CD14-positive monocyte (primary cell): ENCODE data around the gene MRPS6. TPM values are rescaled to one million over a fixed set of nuclear protein-coding genes. Genes with fewer than 3 reads are reported as not detected.

Experiments
- DNase-seq, 3 donors: peaks; one replicate each; pipeline ENCODE4 v3.0.0-alpha.2; 2011 to 2022
- H2AFZ ChIP-seq: 2 replicates; pipeline ENCODE4 v1.6.0; 2012; ENCODE audit warnings: mild to moderate bottlenecking, low read depth, low read length, inconsistent platforms; ENCODE audit not compliant: insufficient read depth, poor library complexity, severe bottlenecking
- H3K27ac ChIP-seq, 2 donors: 1 replicate in 1 of 2; 2 replicates in 1 of 2; pipeline ENCODE4 v1.5.1; 2012 to 2013; ENCODE audit warnings: low read length in 2 of 2, control low read depth in 1 of 2, inconsistent platforms in 1 of 2, low read depth in 1 of 2, mild to moderate bottlenecking in 1 of 2
- H3K27me3 ChIP-seq, 2 donors: one replicate each; pipeline versions ENCODE4 v1.6.0 to v1.6.1; 2011 to 2013; ENCODE audit warnings: low read length in 2 of 2; ENCODE audit not compliant: control insufficient read depth in 2 of 2, insufficient read depth in 2 of 2
- H3K36me3 ChIP-seq, 2 donors: replicated peaks in 1 of 2; 1 replicate in 1 of 2; 2 replicates in 1 of 2; pipeline versions ENCODE4 v1.5.1 to v1.6.1; 2012 to 2013; ENCODE audit warnings: low read length in 2 of 2, control low read depth in 1 of 2, inconsistent platforms in 1 of 2, mild to moderate bottlenecking in 1 of 2; ENCODE audit not compliant: insufficient read depth in 2 of 2, control insufficient read depth in 1 of 2
- H3K4me1 ChIP-seq, 2 donors: 1 replicate in 1 of 2; 2 replicates in 1 of 2; pipeline versions ENCODE4 v1.5.1 to v1.6.1; 2012 to 2013; ENCODE audit warnings: low read length in 2 of 2, control low read depth in 1 of 2, inconsistent platforms in 1 of 2, mild to moderate bottlenecking in 1 of 2, moderate library complexity in 1 of 2; ENCODE audit not compliant: insufficient read depth in 2 of 2, control insufficient read depth in 1 of 2
- H3K4me2 ChIP-seq: replicated peaks from 2 replicates; pipeline ENCODE3; 2012; ENCODE audit warnings: low read length, moderate library complexity, mild to moderate bottlenecking; ENCODE audit not compliant: poor library complexity, severe bottlenecking; ENCODE audit errors: extremely low read depth
- H3K4me3 ChIP-seq, 3 experiments: fragments of 200-600 bp in 1 of 3; sonication (generic) in 1 of 3; replicated peaks in 1 of 3; 1 replicate in 2 of 3; 2 replicates in 1 of 3; pipeline ENCODE4 v1.5.1; 2011 to 2013; ENCODE audit warnings: low read length in 3 of 3, mild to moderate bottlenecking in 3 of 3, control low read depth in 2 of 3, low read depth in 2 of 3, inconsistent platforms in 1 of 3, moderate library complexity in 1 of 3
- H3K79me2 ChIP-seq: 2 replicates; pipeline ENCODE4 v1.6.0; 2012; ENCODE audit warnings: mild to moderate bottlenecking, control low read depth, inconsistent platforms, low read length, moderate library complexity; ENCODE audit not compliant: insufficient read depth
- H3K9ac ChIP-seq: 2 replicates; pipeline ENCODE4 v1.6.0; 2017; ENCODE audit warnings: low read length, mild to moderate bottlenecking; ENCODE audit not compliant: insufficient read depth, poor library complexity, severe bottlenecking
- H3K9me3 ChIP-seq, 2 donors: replicated peaks in 1 of 2; 1 replicate in 1 of 2; 2 replicates in 1 of 2; pipeline versions ENCODE4 v1.5.1 to v1.6.1; 2012 to 2013; ENCODE audit warnings: low read length in 2 of 2, control low read depth in 1 of 2; ENCODE audit not compliant: control insufficient read depth in 1 of 2, insufficient read depth in 1 of 2
- H4K20me1 ChIP-seq: 2 replicates; pipeline ENCODE4 v1.6.0; 2012; ENCODE audit warnings: mild to moderate bottlenecking, low read length, control low read depth, moderate library complexity; ENCODE audit not compliant: insufficient read depth
- H3K27ac Mint-ChIP-seq, 7 donors: one replicate each; pipeline ENCODE4 v1.8.0; 2020; ENCODE audit warnings: mild to moderate bottlenecking in 7 of 7, mixed read lengths in 7 of 7, moderate library complexity in 6 of 7, inconsistent platforms in 2 of 7
- H3K27me3 Mint-ChIP-seq, 3 donors: one replicate each; pipeline ENCODE4 v1.8.0; 2021 to 2022; ENCODE audit warnings: low read depth in 3 of 3, mild to moderate bottlenecking in 3 of 3, mixed read lengths in 3 of 3, moderate library complexity in 3 of 3, inconsistent platforms in 1 of 3
- H3K36me3 Mint-ChIP-seq, 2 donors: one replicate each; pipeline ENCODE4 v1.8.0; 2020; ENCODE audit warnings: mixed read lengths in 2 of 2, inconsistent platforms in 1 of 2, mild to moderate bottlenecking in 1 of 2
- H3K4me1 Mint-ChIP-seq: one replicate; pipeline ENCODE4 v1.8.0; 2020; ENCODE audit warnings: mild to moderate bottlenecking, mixed read lengths
- H3K4me3 Mint-ChIP-seq, 2 donors: one replicate each; pipeline ENCODE4 v1.8.0; 2020; ENCODE audit warnings: mild to moderate bottlenecking in 2 of 2, mixed read lengths in 2 of 2, moderate library complexity in 1 of 2
- H3K9me3 Mint-ChIP-seq, 7 donors: one replicate each; pipeline ENCODE4 v1.8.0; 2020 to 2022; ENCODE audit warnings: mixed read lengths in 7 of 7, mild to moderate bottlenecking in 6 of 7, moderate library complexity in 6 of 7, inconsistent platforms in 2 of 7
- CTCF ChIP-seq: fragments of 200-600 bp; IDR thresholded peaks from one replicate; pipeline ENCODE4 v1.8.0; 2022; ENCODE audit warnings: antibody characterized with exemption, mild to moderate bottlenecking
- WGBS: methylation state at CpG from one replicate; pipeline ENCODE4 v1.1.5; 2013; ENCODE audit warnings: missing lambda C conversion rate; ENCODE audit not compliant: insufficient coverage; 5-methylcytosine and 5-hydroxymethylcytosine counted together
- intact Hi-C, 2 donors: fragments of 100-400 bp; cut with micrococcal nuclease; formaldehyde crosslinking; loops; one replicate each; pipeline versions ENCODE4 v1.15.0 to v1.15.1; 2023
- polyA plus RNA-seq, 3 donors: library from polyadenylated mRNA; depleted of rRNA in 1 of 3; unstranded in 2 of 3; stranded (reverse) in 1 of 3; fragments of 300-500 nt in 2 of 3; fragments of >200 nt in 1 of 3; fragmentation: Illumina TruSeq in 2 of 3; gene quantifications; 1 replicate in 2 of 3; 2 replicates in 1 of 3; pipeline ENCODE4 v1.2.3, GENCODE V29; 2012 to 2021

The MRPS6 gene
- polyA plus RNA-seq, 3 donors = 29.8 to 124 (median 101) TPM

- H3K79me2 ChIP-seq = peaks cover 36% of the 10 kb centered on the region
- Mint-ChIP-seq H3K27ac (peak overlapping the region; percentile 70 to 94 (median 92)), H3K27me3 (peaks cover 0 to 1% (median 0%) of the 10 kb centered on the region in 3 donors), H3K36me3 (peaks cover 31 to 50% of the 10 kb centered on the region in 2 donors), H3K4me1 (peaks cover 54% of the 10 kb centered on the region), H3K9me3 (peaks cover 0 to 3% (median under 1%) of the 10 kb centered on the region in 7 donors), H3K4me3 (peak overlapping the region; percentile 38 to 43)
- peak overlapping the region; percentile 14 for H2AFZ ChIP-seq
- H4K20me1 ChIP-seq = peaks cover 41% of the 10 kb centered on the region
- H3K9me3 ChIP-seq = peaks cover 0 to 4% of the 10 kb centered on the region in 2 donors
- peaks cover 4 to 25% of the 10 kb centered on the region in 2 donors for H3K36me3 ChIP-seq
- no peak for TF ChIP-seq CTCF
- H3K4me1 ChIP-seq = peaks cover 33 to 34% of the 10 kb centered on the region in 2 donors
- WGBS = no CpG with 5 or more reads among the region's 4 CpGs
- peak overlapping the region in 1 of 3 experiments; percentile 53 for H3K4me3 ChIP-seq
- intact Hi-C loops = no loop called here
- DNase-seq = peak; percentile 21 to 48 (median 40)
- H3K27me3 ChIP-seq = no peaks in the 10 kb centered on the region
- peak overlapping the region; percentile 11 for H3K9ac ChIP-seq
- H3K4me2 ChIP-seq = peak overlapping the region; percentile 51
- H3K27ac ChIP-seq = peak overlapping the region; percentile 56 to 74
Observed at GRCh38 chr21:34132926-34133325, 59.5 kb downstream of the MRPS6 start.

GRCh38 chr21:34133392-34133791 is 60.0 kb downstream of the MRPS6 start:
- Mint-ChIP-seq H3K9me3 (peaks cover 0 to 4% (median 3%) of the 10 kb centered on the region in 7 donors), H3K36me3 (peaks cover 33 to 51% of the 10 kb centered on the region in 2 donors), H3K4me1 (peaks cover 54% of the 10 kb centered on the region), H3K27me3 (peaks cover 0 to 1% (median 0%) of the 10 kb centered on the region in 3 donors), H3K4me3 (peak overlapping the region; percentile 38 to 43), H3K27ac (peak overlapping the region; percentile 70 to 94 (median 92))
- WGBS = no CpG with 5 or more reads among the region's 1 CpG
- TF ChIP-seq CTCF = no peak
- H3K27me3 ChIP-seq = no peaks in the 10 kb centered on the region
- H3K27ac ChIP-seq = peak overlapping the region; percentile 57 to 74
- H3K36me3 ChIP-seq = peaks cover 4 to 21% of the 10 kb centered on the region in 2 donors
- DNase-seq = peak in 2 of 3 donors; percentile 11 to 15
- H3K79me2 ChIP-seq = peaks cover 38% of the 10 kb centered on the region
- H3K4me1 ChIP-seq = peaks cover 33 to 34% of the 10 kb centered on the region in 2 donors
- intact Hi-C loops = no loop called here
- H2AFZ ChIP-seq = no peak overlapping the region
- H3K9me3 ChIP-seq = peaks cover 0 to 4% of the 10 kb centered on the region in 2 donors
- H4K20me1 ChIP-seq = peaks cover 36% of the 10 kb centered on the region
- no peak overlapping the region for H3K9ac ChIP-seq
- H3K4me2 ChIP-seq = peak overlapping the region; percentile 51
- H3K4me3 ChIP-seq = peak overlapping the region in 1 of 3 experiments; percentile 53
